MM.1S (cell line): ENCODE data around the gene TTC7B.

Source experiments
- EZH2 ChIP-seq: fragments of 300-600 bp; sonication (generic); optimal IDR thresholded peaks from 2 replicates; pipeline ENCODE3; 2017; ENCODE audit warnings: low read depth, mild to moderate bottlenecking, antibody characterized with exemption, low read length, mixed read lengths
- EZH2phosphoT487 ChIP-seq: fragments of 300-600 bp; sonication (generic); IDR thresholded peaks from 2 replicates; pipeline ENCODE4 v1.6.1; 2018; ENCODE audit warnings: antibody characterized with exemption, low read length
- TF ChIP-seq, protein P1 (sequence below): fragments of 300-600 bp; sonication (generic); IDR thresholded peaks from 2 replicates; pipeline ENCODE4 v1.5.1; 2016; ENCODE audit warnings: antibody characterized with exemption, low read length, mixed read lengths

DNA sequence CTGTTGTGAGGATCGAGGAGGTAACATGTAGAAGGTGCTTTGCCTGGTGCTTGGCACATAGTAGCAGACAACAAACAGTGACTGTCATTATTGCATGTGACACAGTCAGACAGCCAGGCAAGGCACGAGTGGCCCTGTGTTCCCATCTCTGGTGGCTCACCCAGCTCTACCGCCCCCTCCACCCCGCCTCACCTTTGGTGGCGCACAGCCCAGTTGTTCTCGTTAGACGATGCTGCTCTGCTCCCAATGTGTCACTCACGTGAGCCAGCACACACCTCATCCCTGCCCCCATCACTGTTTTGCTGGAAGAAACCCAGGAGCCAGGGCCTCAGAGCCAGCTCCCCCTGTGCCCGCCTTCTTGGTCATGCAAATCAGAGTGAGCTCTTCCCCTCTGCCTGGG, 306.1 kb downstream of the TTC7B start:
- TF ChIP-seq, protein P1, sequence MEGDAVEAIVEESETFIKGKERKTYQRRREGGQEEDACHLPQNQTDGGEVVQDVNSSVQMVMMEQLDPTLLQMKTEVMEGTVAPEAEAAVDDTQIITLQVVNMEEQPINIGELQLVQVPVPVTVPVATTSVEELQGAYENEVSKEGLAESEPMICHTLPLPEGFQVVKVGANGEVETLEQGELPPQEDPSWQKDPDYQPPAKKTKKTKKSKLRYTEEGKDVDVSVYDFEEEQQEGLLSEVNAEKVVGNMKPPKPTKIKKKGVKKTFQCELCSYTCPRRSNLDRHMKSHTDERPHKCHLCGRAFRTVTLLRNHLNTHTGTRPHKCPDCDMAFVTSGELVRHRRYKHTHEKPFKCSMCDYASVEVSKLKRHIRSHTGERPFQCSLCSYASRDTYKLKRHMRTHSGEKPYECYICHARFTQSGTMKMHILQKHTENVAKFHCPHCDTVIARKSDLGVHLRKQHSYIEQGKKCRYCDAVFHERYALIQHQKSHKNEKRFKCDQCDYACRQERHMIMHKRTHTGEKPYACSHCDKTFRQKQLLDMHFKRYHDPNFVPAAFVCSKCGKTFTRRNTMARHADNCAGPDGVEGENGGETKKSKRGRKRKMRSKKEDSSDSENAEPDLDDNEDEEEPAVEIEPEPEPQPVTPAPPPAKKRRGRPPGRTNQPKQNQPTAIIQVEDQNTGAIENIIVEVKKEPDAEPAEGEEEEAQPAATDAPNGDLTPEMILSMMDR: no peak
- TF ChIP-seq EZH2phosphoT487 (no peak), EZH2 (no peak)
